Panc1 (cell line): ENCODE measurements around the gene MTNR1A.

Experiments used
- POLR2AphosphoS5 ChIP-seq: IDR thresholded peaks from 2 replicates; pipeline ENCODE4 v1.6.1; 2012; ENCODE audit warnings: mild to moderate bottlenecking, low read depth, low read length, moderate library complexity
- TF ChIP-seq, protein P1 (sequence below): fragments of 450-650 bp; IDR thresholded peaks from 2 replicates; pipeline ENCODE4 v1.5.1; 2017; ENCODE audit warnings: mild to moderate bottlenecking

- TF ChIP-seq, protein P1, sequence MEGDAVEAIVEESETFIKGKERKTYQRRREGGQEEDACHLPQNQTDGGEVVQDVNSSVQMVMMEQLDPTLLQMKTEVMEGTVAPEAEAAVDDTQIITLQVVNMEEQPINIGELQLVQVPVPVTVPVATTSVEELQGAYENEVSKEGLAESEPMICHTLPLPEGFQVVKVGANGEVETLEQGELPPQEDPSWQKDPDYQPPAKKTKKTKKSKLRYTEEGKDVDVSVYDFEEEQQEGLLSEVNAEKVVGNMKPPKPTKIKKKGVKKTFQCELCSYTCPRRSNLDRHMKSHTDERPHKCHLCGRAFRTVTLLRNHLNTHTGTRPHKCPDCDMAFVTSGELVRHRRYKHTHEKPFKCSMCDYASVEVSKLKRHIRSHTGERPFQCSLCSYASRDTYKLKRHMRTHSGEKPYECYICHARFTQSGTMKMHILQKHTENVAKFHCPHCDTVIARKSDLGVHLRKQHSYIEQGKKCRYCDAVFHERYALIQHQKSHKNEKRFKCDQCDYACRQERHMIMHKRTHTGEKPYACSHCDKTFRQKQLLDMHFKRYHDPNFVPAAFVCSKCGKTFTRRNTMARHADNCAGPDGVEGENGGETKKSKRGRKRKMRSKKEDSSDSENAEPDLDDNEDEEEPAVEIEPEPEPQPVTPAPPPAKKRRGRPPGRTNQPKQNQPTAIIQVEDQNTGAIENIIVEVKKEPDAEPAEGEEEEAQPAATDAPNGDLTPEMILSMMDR = no peak
- no peak for TF ChIP-seq POLR2AphosphoS5
Observed at GRCh38 chr4:186560647-186561046, 5.3 kb upstream of the MTNR1A start.
